Stimulated activated CD4-positive, alpha-beta T cell treated with anti-CD3 and anti-CD28 coated beads, Interleukin-15, amount 100 ng/mL, for 24 hours (primary cell): ENCODE measurements around the gene MRTO4.
"Not testable (repeated sequence)": the region's sequence is repeated elsewhere in the genome, so short reads cannot be mapped to it uniquely, and the experiment has no call there.

Experiments used
- DNase-seq: peaks from one replicate; pipeline ENCODE4 v3.0.0-alpha.2; 2020

Gene MRTO4

DNA sequence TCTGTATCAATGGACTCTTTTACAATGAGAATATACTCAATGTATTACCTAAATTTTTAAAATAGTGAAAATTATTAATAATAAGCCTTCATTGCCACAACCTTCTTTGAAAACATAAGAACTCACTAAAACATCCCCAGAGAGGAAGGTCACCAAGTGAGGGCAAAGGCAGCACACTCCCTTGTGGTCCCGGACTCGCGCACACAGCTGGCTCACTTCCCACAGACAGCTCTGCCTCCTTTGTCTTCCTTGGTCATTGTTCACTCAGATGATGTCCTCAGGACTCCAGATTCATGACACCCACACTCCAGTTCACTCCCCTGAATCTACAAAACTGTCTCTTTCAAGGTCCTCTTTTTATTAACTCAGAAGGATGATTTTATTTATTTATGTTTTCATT is 22.4 kb upstream of the MRTO4 start:
- DNase-seq, result no peak

DNA sequence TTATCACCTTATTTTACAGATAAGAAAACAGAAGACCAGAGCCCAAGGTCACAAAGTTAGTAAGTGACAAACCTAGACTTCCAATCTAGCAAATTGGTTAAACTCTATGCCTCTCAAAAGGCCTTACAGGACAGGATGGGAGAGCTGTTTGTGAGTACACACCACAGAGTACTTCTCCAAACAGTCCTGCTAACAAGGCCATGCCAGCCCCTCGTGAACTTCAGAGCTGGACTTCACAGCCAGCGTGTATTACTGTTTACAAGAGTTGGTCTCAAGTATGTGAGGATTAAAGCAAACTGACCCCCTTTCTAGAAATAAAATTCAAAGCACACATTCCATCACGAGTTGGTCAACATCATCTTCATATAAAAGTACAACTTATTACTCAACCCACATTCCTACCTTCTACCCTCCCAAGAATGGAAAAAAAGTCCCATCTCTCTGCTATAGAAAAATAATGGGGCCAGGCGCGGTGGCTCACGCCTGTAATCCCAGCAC is 21.7 kb upstream of the MRTO4 start:
- no peak for DNase-seq

DNA sequence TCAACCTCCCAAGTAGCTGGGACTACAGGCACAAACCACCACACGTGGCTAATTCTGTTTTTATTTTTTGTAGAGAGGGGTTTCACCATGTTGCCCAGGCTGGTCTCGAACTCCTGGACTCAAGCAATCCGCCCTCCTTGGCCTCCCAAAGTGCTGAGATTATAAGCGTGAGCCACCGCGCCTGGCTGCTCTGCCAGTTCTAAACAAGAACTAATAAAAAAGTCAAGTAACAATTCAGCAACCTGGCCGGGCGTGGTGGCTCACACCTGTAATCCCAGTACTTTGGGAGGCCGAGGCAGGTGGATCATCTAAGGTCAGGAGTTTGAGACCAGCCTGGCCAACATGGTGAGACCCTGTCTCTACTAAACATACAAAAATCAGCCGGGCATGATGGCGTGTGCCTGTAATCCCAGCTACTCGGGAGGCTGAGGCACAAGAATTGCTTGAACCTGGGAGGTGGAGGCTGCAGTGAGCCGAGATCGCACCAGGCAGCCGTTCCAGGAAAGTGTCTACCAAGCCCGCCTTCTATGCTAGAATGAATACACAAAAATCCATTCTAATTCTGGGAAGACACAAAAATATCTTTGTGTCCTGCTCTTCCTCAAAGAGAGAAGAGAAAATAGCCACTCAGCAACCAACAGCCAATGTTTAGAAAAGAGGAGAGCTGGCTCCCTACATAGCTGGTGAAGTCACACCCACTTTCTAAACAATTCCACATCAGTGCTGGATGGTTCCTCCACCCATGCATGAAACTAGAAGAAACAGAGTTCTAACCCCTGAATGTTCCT is 19.7 kb upstream of the MRTO4 start:
- not testable (repeated sequence) for DNase-seq

DNA sequence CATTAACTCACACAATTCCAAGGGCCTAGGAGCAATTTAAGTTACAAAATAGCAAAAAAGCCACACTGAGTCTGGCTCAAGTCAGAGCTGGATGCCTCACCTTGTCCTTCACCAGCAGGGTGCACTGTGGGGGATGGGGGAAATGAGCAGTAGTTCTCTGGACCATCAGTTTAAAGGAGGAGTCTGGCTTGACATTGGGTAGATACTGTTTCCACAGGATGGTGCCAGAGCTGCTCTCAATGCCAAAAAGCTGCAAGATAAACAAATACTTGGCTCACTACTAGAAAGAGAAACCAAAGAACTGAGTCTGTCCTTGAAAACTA is 19.1 kb upstream of the MRTO4 start:
- DNase-seq, result no peak

DNA sequence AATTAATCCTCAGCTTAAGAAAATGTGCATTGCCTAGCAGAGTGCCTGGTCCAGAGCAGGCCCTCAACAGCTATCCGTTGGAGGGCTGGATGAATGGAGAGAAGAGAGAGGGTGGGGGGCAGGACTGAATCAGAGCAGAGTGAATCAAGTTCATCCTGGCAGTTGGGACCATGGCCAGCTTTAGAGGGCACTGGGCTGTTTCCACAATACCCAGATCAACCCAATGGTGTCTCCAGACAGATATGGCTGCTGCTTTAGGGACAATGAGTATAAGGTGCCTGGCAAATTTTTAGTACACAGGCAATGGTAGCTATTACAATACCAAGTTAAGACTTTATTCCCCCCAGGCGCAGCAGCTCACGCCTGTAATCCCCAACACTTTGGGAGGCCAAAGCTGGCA is 17.4 kb upstream of the MRTO4 start:
- DNase-seq, result no peak

DNA sequence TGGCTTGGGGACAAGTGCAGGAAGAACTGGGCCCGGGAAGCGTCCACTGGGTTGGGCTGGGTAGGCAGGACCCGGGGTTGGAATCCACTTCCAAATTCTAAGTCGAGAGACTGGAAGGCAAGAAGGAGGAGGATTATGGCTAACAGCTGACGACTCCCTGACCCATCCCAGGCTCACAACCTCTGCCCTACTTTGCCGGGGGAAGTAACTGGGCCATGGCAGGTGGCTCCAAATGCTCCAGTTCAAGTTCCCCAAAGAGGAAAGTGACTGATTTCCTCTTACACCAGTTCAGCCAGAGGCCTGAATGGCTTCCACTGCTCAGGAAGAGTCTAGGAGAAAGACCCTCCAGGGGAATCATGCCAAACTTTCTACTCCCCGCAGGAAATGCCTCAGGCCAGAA is 11.7 kb upstream of the MRTO4 start:
- DNase-seq, result no peak

DNA sequence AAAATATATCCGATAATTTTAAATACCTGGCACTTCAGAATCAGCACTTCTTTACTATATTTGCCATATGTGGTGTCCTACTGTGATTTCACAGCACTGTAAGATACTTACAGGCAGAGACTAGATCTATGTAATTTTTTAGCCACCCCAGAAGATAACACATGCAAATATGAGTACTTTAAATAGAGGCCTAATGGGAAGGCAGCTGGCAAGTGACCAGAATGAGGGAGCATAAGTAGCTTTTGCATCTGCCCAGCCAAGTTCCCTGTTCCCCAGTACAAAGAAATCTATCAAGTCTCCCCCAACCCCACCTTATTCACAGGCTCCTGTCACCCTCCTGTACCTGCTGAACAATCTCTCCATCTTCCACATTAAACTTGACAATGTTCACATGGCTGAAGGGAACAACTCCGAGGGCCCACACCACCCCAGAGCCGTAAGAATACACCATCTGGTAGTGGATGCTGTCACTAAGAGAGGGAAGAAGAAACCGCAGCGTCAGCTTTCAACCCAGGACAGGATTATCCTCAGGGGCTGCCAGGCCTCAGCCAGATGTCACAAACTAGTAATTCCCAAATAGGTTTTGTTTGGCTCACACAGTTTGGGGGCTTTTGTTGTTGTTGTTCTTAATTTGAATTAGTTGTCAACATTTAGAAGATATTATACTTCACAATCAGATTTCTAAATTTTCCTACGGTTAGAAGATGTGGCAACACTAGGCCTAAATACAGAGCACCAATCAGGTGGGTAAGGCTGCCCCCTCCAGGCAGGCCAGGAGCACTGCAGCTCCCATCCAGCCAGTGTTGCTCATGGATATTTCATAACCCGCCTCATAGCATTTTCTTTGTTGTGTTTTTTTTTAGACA is 10.7 kb upstream of the MRTO4 start:
- DNase-seq, result peak; percentile 76

DNA sequence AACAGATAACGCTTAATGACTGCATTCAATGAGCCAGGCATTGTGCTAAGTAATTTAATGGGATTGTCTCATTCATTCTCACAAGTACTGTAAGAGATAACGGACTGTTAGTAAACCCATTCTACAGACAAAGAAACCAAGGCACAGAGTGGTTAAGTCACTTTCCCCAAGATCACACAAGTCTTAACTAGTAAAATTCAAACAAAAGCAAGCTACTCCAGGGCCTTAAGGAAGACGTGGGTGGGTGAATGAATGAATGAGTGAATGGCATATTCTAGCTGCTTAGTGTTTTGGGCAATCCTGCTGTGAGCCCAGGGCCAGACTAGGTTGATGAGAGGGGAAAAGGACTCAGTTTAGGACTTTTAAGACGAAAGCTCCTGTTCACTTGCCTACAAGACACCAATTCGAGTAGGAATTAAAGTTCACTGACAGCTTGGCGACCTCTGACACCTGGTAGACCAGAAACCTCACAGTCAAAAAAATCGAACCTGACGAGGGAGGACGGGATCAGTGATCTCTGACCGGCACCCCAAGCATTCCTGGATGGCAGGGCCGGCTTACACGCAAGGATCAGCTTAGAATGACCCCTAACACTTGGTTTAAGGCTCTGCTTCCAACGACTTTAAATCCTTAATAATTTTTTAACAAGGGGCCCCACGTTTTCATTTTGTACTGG is 838 bp upstream of the MRTO4 start:
- no peak for DNase-seq

DNA sequence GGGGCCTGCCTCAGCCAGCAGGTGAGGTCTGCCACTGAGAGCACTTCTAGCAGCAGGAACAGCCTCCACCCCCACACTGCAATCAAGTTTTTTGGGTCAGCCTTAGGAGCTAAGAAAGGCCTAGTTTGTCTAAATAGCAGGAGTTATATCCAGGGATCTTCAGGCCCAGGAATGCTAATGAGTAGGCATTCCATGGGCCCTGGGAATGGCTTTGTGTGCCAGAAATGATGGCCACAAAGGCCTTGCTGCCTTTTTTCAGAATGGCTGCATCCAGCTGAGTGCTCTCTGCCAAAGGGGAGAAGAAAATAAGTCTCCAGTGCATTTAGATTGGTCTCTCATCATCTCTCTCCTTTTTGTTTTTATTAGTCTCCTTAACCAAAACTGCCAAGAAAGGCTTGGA is 2.8 kb downstream of the MRTO4 start:
- no peak for DNase-seq

DNA sequence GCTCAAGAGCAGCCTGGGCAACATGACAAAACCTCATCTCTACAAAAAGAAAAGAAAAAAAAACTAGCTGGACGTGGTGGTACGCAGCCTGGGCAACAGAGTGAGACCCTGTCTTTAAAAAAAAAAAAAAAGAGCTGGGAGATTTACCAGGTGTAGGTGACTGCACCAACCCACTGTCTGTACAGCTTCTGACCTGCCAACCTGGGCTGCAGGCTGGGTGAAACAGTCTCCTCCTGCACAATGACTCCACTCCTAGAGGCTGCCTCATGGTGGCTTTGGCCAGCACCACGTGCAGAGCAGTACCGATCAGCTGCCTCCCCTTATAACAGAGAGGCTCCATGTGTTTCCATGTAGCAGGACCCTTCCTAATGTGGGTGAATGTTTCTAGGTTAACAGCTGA is 3.7 kb downstream of the MRTO4 start:
- DNase-seq, result no peak

DNA sequence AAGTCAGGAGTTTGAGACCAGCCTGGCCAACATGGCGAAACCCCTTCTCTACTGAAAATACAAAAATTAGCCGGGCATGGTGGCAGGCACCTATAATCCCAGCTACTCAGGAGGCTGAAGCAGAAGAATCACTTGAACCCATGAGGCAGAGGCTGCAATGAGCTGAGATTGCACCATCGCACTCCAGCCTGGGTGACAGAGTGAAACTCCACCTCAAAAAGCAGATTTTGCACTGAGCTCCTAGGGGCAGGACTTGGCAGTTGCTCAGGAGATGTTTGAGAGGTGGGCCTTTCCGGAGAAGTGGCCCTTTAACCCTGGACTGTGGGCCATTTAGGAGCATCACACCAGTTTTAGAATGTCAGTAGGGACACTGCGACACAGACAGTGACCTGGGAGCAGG is 4.7 kb downstream of the MRTO4 start:
- not testable (repeated sequence) for DNase-seq

DNA sequence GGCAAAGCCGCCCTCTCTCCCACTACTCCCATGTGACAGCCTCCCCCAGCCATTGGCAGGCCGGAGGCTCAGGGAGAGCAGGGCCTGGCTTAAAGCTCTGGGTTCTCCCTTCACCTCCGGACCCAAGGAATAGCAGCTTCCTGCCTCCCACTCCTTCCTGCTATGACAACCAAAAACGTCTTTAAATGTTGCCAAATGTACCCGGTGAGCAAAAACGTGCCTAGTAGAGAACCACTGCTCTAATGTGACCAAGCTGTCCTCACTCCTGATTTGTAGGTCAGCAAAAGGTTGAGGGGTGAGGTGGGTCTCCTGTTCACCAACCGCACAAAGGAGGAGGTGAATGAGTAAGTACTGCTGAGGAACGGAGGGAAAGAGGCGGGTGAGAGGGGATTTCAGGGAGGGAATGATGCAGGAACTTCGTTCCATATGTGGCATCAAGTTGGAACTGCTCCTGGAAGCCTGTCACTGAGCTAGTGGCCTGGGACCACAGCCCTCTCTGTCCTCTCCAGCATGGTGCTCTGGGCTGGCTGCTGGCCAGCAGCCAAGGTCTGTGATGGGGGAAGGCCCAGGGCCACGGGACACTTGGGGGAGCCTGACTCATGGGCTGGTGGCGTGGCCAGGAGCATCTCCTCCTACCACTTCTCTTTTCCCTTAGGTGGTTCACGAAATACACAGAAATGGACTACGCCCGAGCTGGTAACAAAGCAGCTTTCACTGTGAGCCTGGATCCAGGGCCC is 5.7 kb downstream of the MRTO4 start:
- DNase-seq, result peak; percentile 50

DNA sequence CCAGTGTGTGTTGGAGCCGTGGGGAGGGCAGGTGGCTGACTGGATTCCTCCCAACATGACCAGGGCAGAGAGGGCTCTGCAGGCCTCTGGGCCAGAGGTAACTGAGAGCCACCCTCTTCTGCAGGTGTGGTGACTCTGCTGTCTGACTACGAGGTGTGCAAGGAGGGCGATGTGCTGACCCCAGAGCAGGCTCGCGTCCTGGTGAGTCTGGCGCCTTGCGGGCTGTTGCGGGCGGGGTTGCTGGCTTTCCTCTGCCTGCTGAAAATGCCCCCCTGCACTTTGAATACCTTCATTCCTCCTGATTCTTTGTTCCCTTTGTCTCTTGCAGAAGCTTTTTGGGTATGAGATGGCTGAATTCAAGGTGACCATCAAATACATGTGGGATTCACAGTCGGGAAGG is 6.7 kb downstream of the MRTO4 start:
- no peak for DNase-seq

DNA sequence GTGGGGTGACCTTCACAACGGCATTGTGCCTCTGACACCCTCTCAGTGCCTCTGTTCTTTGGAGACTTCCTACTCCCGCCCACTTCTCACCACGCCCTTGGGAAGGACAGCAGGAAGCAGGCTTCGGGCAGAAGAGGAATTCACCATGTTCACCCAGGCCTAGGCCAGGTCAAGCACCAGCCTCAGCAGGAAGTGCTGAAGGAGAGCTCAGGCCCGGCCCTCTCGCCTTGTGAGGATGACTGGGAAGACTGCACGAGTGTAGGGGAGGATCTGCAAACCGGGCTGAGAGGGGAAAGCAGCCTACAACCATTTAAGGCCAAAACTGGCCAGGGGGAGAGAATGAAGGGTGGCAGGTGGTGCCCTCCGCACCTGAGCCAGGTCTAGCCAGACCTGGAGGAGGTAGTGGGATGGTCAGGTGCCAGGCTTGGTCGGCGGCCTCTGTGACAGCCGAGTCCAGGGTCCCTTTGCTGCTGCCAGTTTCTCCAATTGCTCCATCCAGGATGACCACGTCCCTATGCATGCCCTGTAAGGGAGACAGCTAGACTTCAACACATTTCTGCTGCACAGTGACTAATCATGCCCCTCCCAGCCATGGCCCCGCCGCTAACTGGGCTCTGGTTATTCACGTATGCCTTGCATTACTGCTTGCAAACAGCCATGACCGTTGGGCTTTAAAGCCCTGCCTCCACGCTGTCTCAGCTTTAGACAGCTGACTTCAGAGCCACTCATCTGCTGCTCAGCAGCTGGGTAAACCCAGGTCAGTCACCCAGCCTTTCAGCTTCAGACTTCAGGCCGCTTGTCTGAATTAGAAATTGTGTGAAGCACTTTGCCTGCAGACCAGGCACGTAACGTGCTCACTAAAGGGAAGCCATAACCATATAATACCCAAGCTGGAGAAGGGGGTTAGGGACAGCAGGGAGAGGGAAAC is 8.9 kb downstream of the MRTO4 start:
- DNase-seq, result no peak

DNA sequence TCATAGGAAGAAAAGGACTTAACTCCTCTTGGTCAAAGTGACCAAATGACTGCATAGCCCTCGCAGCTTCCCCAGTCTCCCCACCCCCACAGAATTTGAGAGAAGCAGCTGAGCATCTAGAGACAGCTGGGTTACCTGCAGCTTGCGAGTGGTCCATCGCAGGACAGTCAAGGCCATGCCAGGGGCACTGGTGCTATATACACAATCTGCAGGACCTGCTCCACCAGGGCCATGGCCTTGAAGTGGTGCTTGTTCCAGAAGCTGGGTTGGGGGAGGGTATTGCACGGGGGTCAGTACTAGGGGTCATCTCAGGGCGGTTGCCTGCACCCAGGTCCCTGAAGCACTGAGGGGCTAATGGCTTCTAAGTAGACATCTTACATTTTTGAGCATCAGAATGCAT is 10.4 kb downstream of the MRTO4 start:
- no peak for DNase-seq

DNA sequence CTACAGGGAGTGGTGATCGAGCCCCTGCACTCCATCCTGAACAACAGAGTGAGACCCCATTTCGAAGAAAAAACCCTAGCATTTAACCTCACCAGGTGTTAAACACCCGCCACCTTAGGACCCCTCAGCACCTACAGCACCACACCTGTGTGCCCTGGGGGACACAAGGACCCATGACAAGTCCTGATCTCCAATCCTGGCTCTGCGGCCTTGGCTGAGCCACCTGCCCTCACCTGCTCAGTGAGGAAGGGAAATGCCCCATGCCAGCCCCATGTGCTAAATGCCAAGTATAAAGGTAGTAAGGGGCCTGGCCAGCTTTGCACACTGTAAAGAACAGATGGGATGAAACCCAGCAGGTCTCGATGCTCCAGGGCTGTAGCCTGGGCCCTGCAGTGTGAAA is 11.1 kb downstream of the MRTO4 start:
- DNase-seq, result no peak

DNA sequence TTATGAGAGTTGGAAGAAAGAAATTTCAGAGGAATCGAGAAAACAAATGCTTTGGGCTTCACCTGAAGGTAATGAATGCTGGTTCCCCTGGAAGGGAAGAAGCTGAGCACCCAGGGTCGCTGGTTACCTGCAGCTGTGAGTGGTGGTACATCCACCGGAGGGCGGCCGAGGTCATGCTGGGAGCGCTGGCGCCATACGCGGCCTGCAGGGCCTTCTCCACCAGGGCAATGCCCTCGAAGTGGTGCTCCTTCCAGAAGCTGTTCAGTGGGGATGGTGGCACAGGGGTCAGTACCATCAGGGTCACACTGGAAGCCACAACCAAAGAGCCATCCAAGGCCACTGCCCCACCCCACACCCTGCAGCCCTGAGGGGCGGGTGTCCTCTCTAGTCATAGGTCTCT is 16.8 kb downstream of the MRTO4 start:
- DNase-seq, result no peak

DNA sequence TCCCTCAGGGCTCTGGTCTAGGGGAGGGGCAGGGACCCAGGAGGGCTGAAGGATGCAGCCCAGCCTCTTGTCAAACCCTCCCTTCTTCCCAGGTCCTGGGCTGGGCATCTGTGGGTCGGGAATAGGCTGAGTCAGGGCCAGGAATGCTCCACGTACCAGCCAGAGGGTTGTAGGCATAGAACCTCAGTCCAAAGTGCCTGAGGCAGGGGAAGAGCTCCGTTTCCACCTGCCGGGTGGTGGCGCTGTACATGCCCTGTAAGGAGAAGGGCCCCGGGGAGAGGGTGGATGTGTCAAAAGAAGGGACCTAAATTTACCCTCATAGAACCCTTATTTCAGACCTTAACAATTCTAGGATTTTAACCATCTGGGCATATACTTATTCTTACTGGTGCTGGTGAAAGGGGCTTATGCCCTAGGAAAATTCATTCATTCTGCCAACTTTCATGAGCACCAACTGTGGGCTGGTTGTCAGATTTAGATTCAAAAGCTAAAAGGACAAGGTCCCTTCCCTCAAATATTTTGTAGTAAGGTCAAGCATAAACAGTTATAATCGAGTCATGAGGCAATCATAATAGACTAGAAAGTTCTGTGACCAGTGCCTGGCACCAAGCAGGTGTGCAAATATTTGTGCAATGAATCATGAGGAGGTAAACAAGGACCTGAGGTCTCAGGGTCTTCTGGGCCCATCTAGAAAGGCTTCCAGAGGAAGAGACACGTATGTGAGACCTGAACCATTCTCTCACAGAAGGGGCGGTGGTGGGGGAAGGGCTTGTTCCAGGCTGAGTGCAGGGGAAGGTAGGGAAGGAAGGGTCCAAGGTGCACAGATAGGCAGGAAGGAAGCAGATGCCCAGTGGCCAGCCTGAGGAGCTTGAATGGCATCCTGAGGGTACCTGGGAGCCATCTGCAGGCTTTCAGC is 18.1 kb downstream of the MRTO4 start:
- DNase-seq, result not testable (repeated sequence)

DNA sequence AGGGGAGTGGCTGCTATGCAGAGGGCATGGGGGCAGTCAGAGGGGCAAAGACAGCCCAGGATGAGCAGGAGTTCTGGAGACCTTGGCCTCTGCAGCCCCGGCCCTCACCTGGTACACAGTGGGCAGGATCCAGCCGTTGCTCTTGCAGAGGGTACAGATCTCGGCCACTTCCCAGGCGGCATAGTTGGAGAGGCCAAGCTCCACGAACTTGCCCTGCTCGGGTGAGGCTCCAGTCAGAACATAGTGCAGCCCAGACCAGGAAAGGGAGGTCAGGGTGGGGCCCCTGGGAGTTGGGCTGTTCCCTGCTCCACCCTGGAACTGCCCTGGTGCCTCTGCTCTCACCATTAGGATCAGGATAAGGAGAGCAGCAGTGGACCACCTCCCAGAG is 18.7 kb downstream of the MRTO4 start:
- DNase-seq, result not testable (repeated sequence)

DNA sequence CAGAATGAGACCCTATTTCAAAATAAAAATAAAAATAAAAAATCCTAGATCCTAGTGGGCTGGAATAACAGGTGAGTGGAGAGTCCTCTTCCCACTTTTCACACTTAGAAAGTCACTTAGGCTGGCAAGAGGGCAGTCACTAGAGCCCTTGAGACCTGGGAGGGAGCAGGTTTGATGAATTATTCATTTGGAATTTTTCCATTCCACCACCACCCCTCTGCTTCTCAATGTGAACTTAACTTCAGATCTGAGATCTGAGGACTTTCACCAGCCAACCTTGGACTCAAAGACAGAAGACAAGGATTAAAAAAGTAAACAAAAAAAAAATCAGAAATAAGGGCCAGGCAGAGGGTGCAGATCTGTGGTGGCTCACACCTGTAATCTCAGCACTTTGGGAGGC is 20.5 kb downstream of the MRTO4 start:
- DNase-seq, result no peak
